Right atrium auricular region (tissue), 2 donors: ENCODE measurements around the gene MAFF. TPM values are rescaled to one million over a fixed set of nuclear protein-coding genes. Genes with fewer than 3 reads are reported as not detected.

ENCODE experiments used
- DNase-seq: peaks from one replicate; pipeline ENCODE4 v3.0.0-alpha.2; 2019; ENCODE audit warnings: low spot score
- H3K27ac ChIP-seq, 2 donors: fragments of 200-600 bp; sonication (generic); 1 replicate in 1 of 2; 2 replicates in 1 of 2; pipeline ENCODE4 v1.5.1; 2016 to 2019
- H3K27me3 ChIP-seq, 2 donors: fragments of 200-600 bp; sonication (generic); one replicate each; pipeline versions ENCODE4 v1.5.1 to v1.6.0; 2017 to 2019
- H3K36me3 ChIP-seq: fragments of 200-600 bp; sonication (generic); one replicate; pipeline ENCODE4 v1.5.1; 2016
- H3K4me1 ChIP-seq, 2 donors: fragments of 200-600 bp; sonication (generic); one replicate each; pipeline versions ENCODE4 v1.5.1 to v1.6.0; 2017 to 2019
- H3K4me3 ChIP-seq, 2 donors: fragments of 200-600 bp; sonication (generic); 1 replicate in 1 of 2; 2 replicates in 1 of 2; pipeline ENCODE4 v1.5.1; 2017 to 2019; ENCODE audit warnings: mild to moderate bottlenecking in 1 of 2, moderate library complexity in 1 of 2
- H3K9me3 ChIP-seq, 2 donors: fragments of 200-600 bp; sonication (generic); one replicate each; pipeline ENCODE4 v1.5.1; 2019
- CTCF ChIP-seq, 2 donors: fragments of 200-600 bp; sonication (generic); IDR thresholded peaks; one replicate each; pipeline ENCODE4 v1.5.1; 2019; ENCODE audit warnings: antibody characterized with exemption in 2 of 2
- total RNA-seq, 2 donors: library from RNA; depleted of rRNA; stranded (reverse); fragments of >200 nt; gene quantifications; one replicate each; pipeline ENCODE4 v1.1.0, GENCODE V29; 2016

Gene MAFF
- total RNA-seq, 2 donors from 2014 or later = 24.8 to 43.5 TPM

GRCh38 chr22:38180841-38181452, 20.8 kb upstream of the MAFF start:
- Histone ChIP-seq H3K27me3 (no peaks in the 10 kb centered on the region), H3K36me3 (no peaks in the 10 kb centered on the region), H3K27ac (peak overlapping the region; percentile 83 to 97), H3K4me1 (peaks cover 0 to 34% of the 10 kb centered on the region in 2 donors), H3K4me3 (peak overlapping the region; percentile 41 to 65), H3K9me3 (no peaks in the 10 kb centered on the region)
- no peak for TF ChIP-seq CTCF (IDR thresholded peaks at IDR 0.05)
- DNase-seq = no peak

- no peak for TF ChIP-seq CTCF (IDR thresholded peaks at IDR 0.05)
- DNase-seq = peak; percentile 100
- H3K4me3 ChIP-seq = peak within 1 kb of the TSS; percentile 41 to 65
- H3K4me1 ChIP-seq = peaks cover 0 to 29% of the 10 kb centered on the region in 2 donors
- H3K36me3 ChIP-seq = no peaks in the 10 kb centered on the region
- H3K9me3 ChIP-seq = no peaks in the 10 kb centered on the region
- peak within 1 kb of the TSS; percentile 83 to 97 for H3K27ac ChIP-seq
- no peaks in the 10 kb centered on the region for H3K27me3 ChIP-seq
Observed at GRCh38 chr22:38181453-38182200, 20.2 kb upstream of the MAFF start, which contains the start of gene PLA2G6. TSS of gene PLA2G6 (minus strand) at chr22:38181830. CDS start at chr22:38169426, 12,404 bp downstream.

- H3K4me3 ChIP-seq = no peak overlapping the region
- H3K36me3 ChIP-seq = no peaks in the 10 kb centered on the region
- no peak overlapping the region for H3K27ac ChIP-seq
- no peak for TF ChIP-seq CTCF (IDR thresholded peaks at IDR 0.05)
- DNase-seq = no peak
- H3K27me3 ChIP-seq = no peaks in the 10 kb centered on the region
- peaks cover 0 to 13% of the 10 kb centered on the region in 2 donors for H3K4me1 ChIP-seq
- H3K9me3 ChIP-seq = no peaks in the 10 kb centered on the region
Observed at GRCh38 chr22:38184788-38185187, 17.0 kb upstream of the MAFF start.

- DNase-seq = no peak
- Histone ChIP-seq H3K4me3 (no peak overlapping the region), H3K4me1 (no peaks in the 10 kb centered on the region), H3K27ac (no peak overlapping the region), H3K9me3 (no peaks in the 10 kb centered on the region), H3K27me3 (no peaks in the 10 kb centered on the region), H3K36me3 (no peaks in the 10 kb centered on the region)
- no peak for TF ChIP-seq CTCF (IDR thresholded peaks at IDR 0.05)
Observed at GRCh38 chr22:38186429-38186828, 15.4 kb upstream of the MAFF start.

- H3K36me3 ChIP-seq = no peaks in the 10 kb centered on the region
- no peak for DNase-seq
- no peaks in the 10 kb centered on the region for H3K9me3 ChIP-seq
- no peak for TF ChIP-seq CTCF (IDR thresholded peaks at IDR 0.05)
- H3K4me3 ChIP-seq = no peak overlapping the region
- no peaks in the 10 kb centered on the region for H3K4me1 ChIP-seq
- no peaks in the 10 kb centered on the region for H3K27me3 ChIP-seq
- no peak overlapping the region for H3K27ac ChIP-seq
Observed at GRCh38 chr22:38187413-38188212, 14.2 kb upstream of the MAFF start.
